ENCODE measurements around the gene PA2G4.

PA2G4 gene

GRCh38 chr12:56150563-56150962 lies 46.2 kb downstream of the PA2G4 start (continued):
- no peak for TF ChIP-seq POU6F1 (CRISPR knock-in tag; IDR thresholded peaks at IDR 0.05; ENCODE audit: borderline replicate concordance, low read depth)
- TF ChIP-seq ISL1 (CRISPR knock-in tag; IDR thresholded peaks at IDR 0.05): no peak
- TF ChIP-seq, protein P1, sequence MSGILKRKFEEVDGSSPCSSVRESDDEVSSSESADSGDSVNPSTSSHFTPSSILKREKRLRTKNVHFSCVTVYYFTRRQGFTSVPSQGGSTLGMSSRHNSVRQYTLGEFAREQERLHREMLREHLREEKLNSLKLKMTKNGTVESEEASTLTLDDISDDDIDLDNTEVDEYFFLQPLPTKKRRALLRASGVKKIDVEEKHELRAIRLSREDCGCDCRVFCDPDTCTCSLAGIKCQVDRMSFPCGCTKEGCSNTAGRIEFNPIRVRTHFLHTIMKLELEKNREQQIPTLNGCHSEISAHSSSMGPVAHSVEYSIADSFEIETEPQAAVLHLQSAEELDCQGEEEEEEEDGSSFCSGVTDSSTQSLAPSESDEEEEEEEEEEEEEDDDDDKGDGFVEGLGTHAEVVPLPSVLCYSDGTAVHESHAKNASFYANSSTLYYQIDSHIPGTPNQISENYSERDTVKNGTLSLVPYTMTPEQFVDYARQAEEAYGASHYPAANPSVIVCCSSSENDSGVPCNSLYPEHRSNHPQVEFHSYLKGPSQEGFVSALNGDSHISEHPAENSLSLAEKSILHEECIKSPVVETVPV (CRISPR knock-in tag; IDR thresholded peaks at IDR 0.05): no peak
- TF ChIP-seq CSDC2 (CRISPR knock-in tag; IDR thresholded peaks at IDR 0.05): no peak

DNA sequence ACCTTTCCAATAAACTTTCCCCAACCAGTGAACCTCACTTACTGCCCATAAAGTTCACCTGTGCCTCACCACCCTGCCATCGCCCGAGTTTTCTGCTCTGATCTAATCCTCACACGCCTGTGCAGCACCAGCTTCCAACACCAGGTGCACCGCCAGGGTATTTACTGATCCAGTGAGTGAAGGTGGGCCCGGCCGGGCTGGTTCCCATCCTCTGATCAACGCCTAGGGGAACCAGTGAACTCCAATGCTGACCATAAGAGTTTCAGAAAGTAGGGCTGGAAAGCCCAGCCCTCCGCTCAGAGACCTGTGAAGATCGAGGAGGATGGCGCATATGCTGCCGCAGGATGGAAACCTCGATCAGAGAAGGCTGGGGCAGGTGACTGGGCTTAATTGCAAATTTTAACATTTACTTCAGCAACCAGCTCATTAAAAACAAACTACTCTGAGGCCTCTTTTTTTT lies 47.3 kb downstream of the PA2G4 start:
- peak; percentile 73 for ATAC-seq
- TF ChIP-seq ZNF70 (CRISPR knock-in tag; IDR thresholded peaks at IDR 0.05) (no peak), BACH2 (CRISPR knock-in tag; IDR thresholded peaks at IDR 0.05; ENCODE audit: borderline replicate concordance) (no peak), TSHZ2 (CRISPR knock-in tag; IDR thresholded peaks at IDR 0.05) (no peak), ZFP3 (CRISPR knock-in tag; IDR thresholded peaks at IDR 0.05) (no peak), POU6F1 (CRISPR knock-in tag; IDR thresholded peaks at IDR 0.05; ENCODE audit: borderline replicate concordance, low read depth) (no peak), ZFP30 (CRISPR knock-in tag; IDR thresholded peaks at IDR 0.05) (no peak), ZNF8 (CRISPR knock-in tag; IDR thresholded peaks at IDR 0.05) (no peak)
- TF ChIP-seq, protein P2, sequence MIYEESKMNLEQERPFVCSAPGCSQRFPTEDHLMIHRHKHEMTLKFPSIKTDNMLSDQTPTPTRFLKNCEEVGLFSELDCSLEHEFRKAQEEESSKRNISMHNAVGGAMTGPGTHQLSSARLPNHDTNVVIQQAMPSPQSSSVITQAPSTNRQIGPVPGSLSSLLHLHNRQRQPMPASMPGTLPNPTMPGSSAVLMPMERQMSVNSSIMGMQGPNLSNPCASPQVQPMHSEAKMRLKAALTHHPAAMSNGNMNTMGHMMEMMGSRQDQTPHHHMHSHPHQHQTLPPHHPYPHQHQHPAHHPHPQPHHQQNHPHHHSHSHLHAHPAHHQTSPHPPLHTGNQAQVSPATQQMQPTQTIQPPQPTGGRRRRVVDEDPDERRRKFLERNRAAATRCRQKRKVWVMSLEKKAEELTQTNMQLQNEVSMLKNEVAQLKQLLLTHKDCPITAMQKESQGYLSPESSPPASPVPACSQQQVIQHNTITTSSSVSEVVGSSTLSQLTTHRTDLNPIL (CRISPR knock-in tag; IDR thresholded peaks at IDR 0.05; ENCODE audit: low read depth): no peak

- TF ChIP-seq SNAI2 (CRISPR knock-in tag; IDR thresholded peaks at IDR 0.05) (no peak), TCF4 (CRISPR knock-in tag; IDR thresholded peaks at IDR 0.05; ENCODE audit: borderline replicate concordance) (no peak), ZFP3 (CRISPR knock-in tag; IDR thresholded peaks at IDR 0.05) (no peak), GLIS3 (CRISPR knock-in tag; IDR thresholded peaks at IDR 0.05) (no peak), RARB (CRISPR knock-in tag; IDR thresholded peaks at IDR 0.05) (no peak), ISL1 (CRISPR knock-in tag; IDR thresholded peaks at IDR 0.05) (no peak), TSHZ2 (CRISPR knock-in tag; IDR thresholded peaks at IDR 0.05) (no peak), ESRRG (CRISPR knock-in tag; IDR thresholded peaks at IDR 0.05) (no peak), ARNTL (CRISPR knock-in tag; IDR thresholded peaks at IDR 0.05; ENCODE audit: borderline replicate concordance, low read depth) (no peak)
- TF ChIP-seq, protein P2 (CRISPR knock-in tag; IDR thresholded peaks at IDR 0.05; ENCODE audit: low read depth): no peak
- peak; percentile 92 for ATAC-seq
These were observed 47.9 kb downstream of the PA2G4 start, which contains the start of gene MYL6B for GRCh38 chr12:56152132-56152755. Gene MYL6B, plus strand, starts transcription at chr12:56152587. Its CDS starts 1,332 bp downstream, at chr12:56153919.
